Trophoblast cell (in vitro differentiated cells and primary cell): ENCODE results near the gene KCNK5.

Experiments used
- DNase-seq, 2 donors: peaks; one replicate each; pipeline ENCODE4 v3.0.0-alpha.2; 2016
- H2AFZ ChIP-seq: 2 replicates; pipeline ENCODE4 v1.6.1; 2013; ENCODE audit warnings: low read length, moderate library complexity, mild to moderate bottlenecking; ENCODE audit not compliant: insufficient read depth, poor library complexity
- H2AK5ac ChIP-seq: 2 replicates; pipeline ENCODE4 v1.6.1; 2013; ENCODE audit warnings: mild to moderate bottlenecking, low read length
- H2BK120ac ChIP-seq: 2 replicates; pipeline ENCODE4 v1.6.1; 2013; ENCODE audit warnings: low read length, mild to moderate bottlenecking, moderate library complexity; ENCODE audit not compliant: insufficient read depth, poor library complexity
- H2BK12ac ChIP-seq: 2 replicates; pipeline ENCODE4 v1.6.1; 2013; ENCODE audit warnings: mild to moderate bottlenecking, low read length, moderate library complexity
- H2BK5ac ChIP-seq: 2 replicates; pipeline ENCODE4 v1.6.1; 2013; ENCODE audit warnings: low read length, low read depth, moderate library complexity, mild to moderate bottlenecking; ENCODE audit not compliant: poor library complexity
- H3K14ac ChIP-seq: 2 replicates; pipeline ENCODE4 v1.6.1; 2013; ENCODE audit warnings: mild to moderate bottlenecking, low read length
- H3K18ac ChIP-seq: 2 replicates; pipeline ENCODE4 v1.6.1; 2013; ENCODE audit warnings: mild to moderate bottlenecking, low read length
- H3K23ac ChIP-seq: 2 replicates; pipeline ENCODE4 v1.6.1; 2013; ENCODE audit warnings: low read length
- H3K27ac ChIP-seq: 2 replicates; pipeline ENCODE4 v1.5.1; 2013; ENCODE audit warnings: low read depth, mild to moderate bottlenecking, inconsistent platforms, low read length, moderate library complexity
- H3K27me3 ChIP-seq: 2 replicates; pipeline ENCODE4 v1.6.1; 2013; ENCODE audit warnings: inconsistent platforms, mild to moderate bottlenecking, low read length, moderate library complexity; ENCODE audit not compliant: insufficient read depth
- H3K36me3 ChIP-seq, 2 experiments: 1 replicate in 1 of 2; 2 replicates in 1 of 2; pipeline ENCODE4 v1.6.1; 2013; ENCODE audit warnings: low read length in 2 of 2, mild to moderate bottlenecking in 2 of 2, moderate library complexity in 1 of 2; ENCODE audit not compliant: insufficient read depth in 2 of 2, control insufficient read depth in 1 of 2
- H3K4ac ChIP-seq: 2 replicates; pipeline ENCODE4 v1.6.1; 2013; ENCODE audit warnings: low read depth, mild to moderate bottlenecking, low read length, moderate library complexity
- H3K4me1 ChIP-seq, 2 experiments: 1 replicate in 1 of 2; 2 replicates in 1 of 2; pipeline ENCODE4 v1.6.1; 2013; ENCODE audit warnings: low read length in 2 of 2, mild to moderate bottlenecking in 2 of 2, moderate library complexity in 1 of 2; ENCODE audit not compliant: insufficient read depth in 2 of 2, control insufficient read depth in 1 of 2
- H3K4me2 ChIP-seq: 2 replicates; pipeline ENCODE4 v1.6.1; 2013; ENCODE audit warnings: inconsistent platforms, mild to moderate bottlenecking, low read length, moderate library complexity
- H3K4me3 ChIP-seq: 2 replicates; pipeline ENCODE4 v1.5.1; 2013; ENCODE audit warnings: mild to moderate bottlenecking, low read depth, low read length, inconsistent platforms
- H3K79me1 ChIP-seq: one replicate; pipeline ENCODE4 v1.6.1; 2013; ENCODE audit warnings: low read length
- H3K79me2 ChIP-seq: 2 replicates; pipeline ENCODE4 v1.6.1; 2013; ENCODE audit warnings: low read length, mild to moderate bottlenecking; ENCODE audit not compliant: control insufficient read depth, insufficient read depth, poor library complexity
- H3K9ac ChIP-seq: 2 replicates; pipeline ENCODE4 v1.6.1; 2013; ENCODE audit warnings: mild to moderate bottlenecking, low read length
- H3K9me3 ChIP-seq: 2 replicates; pipeline ENCODE4 v1.6.1; 2013; ENCODE audit warnings: low read depth, mild to moderate bottlenecking, control low read depth, inconsistent platforms, low read length; ENCODE audit not compliant: insufficient read depth
- H4K12ac ChIP-seq: 2 replicates; pipeline ENCODE4 v1.6.1; 2013; ENCODE audit warnings: low read depth, mild to moderate bottlenecking, low read length, moderate library complexity
- H4K8ac ChIP-seq: 2 replicates; pipeline ENCODE4 v1.6.1; 2013; ENCODE audit warnings: low read depth, mild to moderate bottlenecking, low read length, moderate library complexity
- H4K91ac ChIP-seq: one replicate; pipeline ENCODE4 v1.6.1; 2013; ENCODE audit warnings: low read depth, mild to moderate bottlenecking, low read length, moderate library complexity
- WGBS: extraction: QIAGEN DNeasy Blood & Tissue Kit; methylation state at CpG from one replicate; pipeline ENCODE4 v1.1.7; 2013; ENCODE audit warnings: missing lambda C conversion rate; ENCODE audit not compliant: insufficient read length, insufficient coverage; ENCODE audit errors: extremely low coverage; 5-methylcytosine and 5-hydroxymethylcytosine counted together

KCNK5 gene

GRCh38 chr6:39273406-39273821 lies 44.1 kb upstream of the KCNK5 start:
- no peak for DNase-seq
- Histone ChIP-seq H2BK12ac (no peak overlapping the region), H3K4ac (no peak overlapping the region), H3K4me3 (no peak overlapping the region), H3K27me3 (no peaks in the 10 kb centered on the region), H2BK5ac (no peak overlapping the region), H4K91ac (no peak overlapping the region), H3K23ac (no peak overlapping the region), H3K4me2 (no peak overlapping the region), H2AFZ (no peak overlapping the region), H3K27ac (no peak overlapping the region), H3K79me1 (peaks cover 7% of the 10 kb centered on the region), H3K9me3 (no peaks in the 10 kb centered on the region), H3K9ac (no peak overlapping the region), H4K8ac (no peak overlapping the region), H3K4me1 (peaks cover 16 to 20% of the 10 kb centered on the region in 2 experiments), H3K36me3 (no peaks in the 10 kb centered on the region), H2BK120ac (no peak overlapping the region), H3K79me2 (no peaks in the 10 kb centered on the region), H2AK5ac (no peak overlapping the region), H3K18ac (no peak overlapping the region), H3K14ac (no peak overlapping the region), H4K12ac (no peak overlapping the region)
- WGBS, result no CpG with 5 or more reads among the region's 6 CpGs

GRCh38 chr6:39269961-39270360 lies 40.7 kb upstream of the KCNK5 start:
- H3K4me3 ChIP-seq, result no peak overlapping the region
- peak overlapping the region; percentile 7 for H3K4me2 ChIP-seq
- no peak overlapping the region for H2AFZ ChIP-seq
- no CpG with 5 or more reads among the region's 1 CpG for WGBS
- no peaks in the 10 kb centered on the region for H3K79me2 ChIP-seq
- no peaks in the 10 kb centered on the region for H3K27me3 ChIP-seq
- H3K23ac ChIP-seq, result no peak overlapping the region
- H4K8ac ChIP-seq, result no peak overlapping the region
- H2AK5ac ChIP-seq, result no peak overlapping the region
- H3K18ac ChIP-seq, result no peak overlapping the region
- H3K27ac ChIP-seq, result peak overlapping the region; percentile 67
- no peak overlapping the region for H3K14ac ChIP-seq
- H2BK12ac ChIP-seq, result no peak overlapping the region
- H3K36me3 ChIP-seq, result no peaks in the 10 kb centered on the region
- H3K9ac ChIP-seq, result no peak overlapping the region
- no peak overlapping the region for H2BK120ac ChIP-seq
- H4K91ac ChIP-seq, result no peak overlapping the region
- no peaks in the 10 kb centered on the region for H3K9me3 ChIP-seq
- H4K12ac ChIP-seq, result no peak overlapping the region
- peak; percentile 96 to 98 for DNase-seq
- no peak overlapping the region for H2BK5ac ChIP-seq
- H3K79me1 ChIP-seq, result peaks cover 11% of the 10 kb centered on the region
- H3K4ac ChIP-seq, result no peak overlapping the region
- peaks cover 22 to 30% of the 10 kb centered on the region in 2 experiments for H3K4me1 ChIP-seq

- Histone ChIP-seq H3K27me3 (no peaks in the 10 kb centered on the region), H3K23ac (no peak overlapping the region), H3K14ac (no peak overlapping the region), H3K4ac (no peak overlapping the region), H3K27ac (no peak overlapping the region), H2AFZ (no peak overlapping the region), H4K8ac (no peak overlapping the region), H3K79me2 (no peaks in the 10 kb centered on the region), H3K9ac (no peak overlapping the region), H3K9me3 (no peaks in the 10 kb centered on the region), H2BK12ac (no peak overlapping the region), H2BK5ac (no peak overlapping the region), H3K18ac (no peak overlapping the region), H3K36me3 (no peaks in the 10 kb centered on the region), H3K4me2 (no peak overlapping the region), H3K79me1 (peaks cover 11% of the 10 kb centered on the region), H3K4me3 (no peak overlapping the region), H4K12ac (no peak overlapping the region), H2AK5ac (no peak overlapping the region), H3K4me1 (peaks cover 19 to 30% of the 10 kb centered on the region in 2 experiments), H4K91ac (no peak overlapping the region), H2BK120ac (no peak overlapping the region)
- DNase-seq, result peak in 1 of 2 donors; percentile 24
- WGBS, result no CpG with 5 or more reads among the region's 3 CpGs
Observed at GRCh38 chr6:39268721-39269120, 39.4 kb upstream of the KCNK5 start.

- H3K9ac ChIP-seq, result no peak overlapping the region
- H3K18ac ChIP-seq, result no peak overlapping the region
- H3K14ac ChIP-seq, result no peak overlapping the region
- no peaks in the 10 kb centered on the region for H3K36me3 ChIP-seq
- H3K23ac ChIP-seq, result no peak overlapping the region
- H3K4ac ChIP-seq, result no peak overlapping the region
- H2AK5ac ChIP-seq, result peak overlapping the region; percentile 13
- H3K4me2 ChIP-seq, result no peak overlapping the region
- H2BK5ac ChIP-seq, result no peak overlapping the region
- H4K8ac ChIP-seq, result no peak overlapping the region
- peak overlapping the region; percentile 15 for H2BK12ac ChIP-seq
- H3K27ac ChIP-seq, result no peak overlapping the region
- peaks cover 11% of the 10 kb centered on the region for H3K79me1 ChIP-seq
- no peak overlapping the region for H2AFZ ChIP-seq
- peaks cover 14 to 27% of the 10 kb centered on the region in 2 experiments for H3K4me1 ChIP-seq
- no peak overlapping the region for H4K12ac ChIP-seq
- H3K9me3 ChIP-seq, result no peaks in the 10 kb centered on the region
- WGBS, result no CpG with 5 or more reads among the region's 7 CpGs
- no peak for DNase-seq
- no peak overlapping the region for H2BK120ac ChIP-seq
- no peaks in the 10 kb centered on the region for H3K79me2 ChIP-seq
- no peaks in the 10 kb centered on the region for H3K27me3 ChIP-seq
- no peak overlapping the region for H3K4me3 ChIP-seq
- no peak overlapping the region for H4K91ac ChIP-seq
Observed at GRCh38 chr6:39268171-39268570, 38.9 kb upstream of the KCNK5 start.
